Measurements from ENCODE around the gene GNPTG. TPM values are rescaled to one million over a fixed set of nuclear protein-coding genes. Genes with fewer than 3 reads are reported as not detected.
A peak's percentile ranks its signal among the peaks of the same experiment; 100 is the strongest.

The GNPTG gene
- total RNA-seq, 1 experiment from 2014 or later = 29.4 TPM

- Mint-ChIP-seq H3K27ac (peak overlapping the region in 1 of 3 experiments; percentile 44; a peak in 1 of 7 replicates), H3K4me1 (no peaks in the 10 kb centered on the region), H3K27me3 (ENCODE audit: low read depth) (no peaks in the 10 kb centered on the region), H3K9me3 (no peaks in the 10 kb centered on the region), H3K4me3 (no peak overlapping the region), H3K36me3 (ENCODE audit: insufficient read depth in 1 of 3, low read depth in 3 of 3) (peaks cover 2 to 19% (median 19%) of the 10 kb centered on the region in 3 experiments; a peak in 4 of 7 replicates)
- H2BK5ac ChIP-seq (ENCODE audit: insufficient read length, low read length) = no peak overlapping the region
- H2AK5ac ChIP-seq (ENCODE audit: insufficient read length, low read length) = no peak overlapping the region
- no peak overlapping the region for H3K27ac ChIP-seq (ENCODE audit: insufficient read length, low read depth, low read length)
- no peak overlapping the region for H3K4ac ChIP-seq (ENCODE audit: low read depth, low read length)
- no peaks in the 10 kb centered on the region for H3K4me1 ChIP-seq (ENCODE audit: insufficient read depth, low read length)
- H4K8ac ChIP-seq (replicated peaks; ENCODE audit: insufficient read length, low read depth, low read length) = no peak overlapping the region
- H3K4me2 ChIP-seq (ENCODE audit: insufficient read depth, insufficient read length, low read length) = no peak overlapping the region
- H4K91ac ChIP-seq (ENCODE audit: insufficient read length, low read depth, low read length) = no peak overlapping the region
- no peak overlapping the region for H3T11ph ChIP-seq (ENCODE audit: low read length)
- no peaks in the 10 kb centered on the region for H3K27me3 ChIP-seq (ENCODE audit: insufficient read depth, low read length)
- H3K23me2 ChIP-seq (ENCODE audit: insufficient read length, low read depth, low read length, poor library complexity, severe bottlenecking) = no peaks in the 10 kb centered on the region
- H3K14ac ChIP-seq (ENCODE audit: insufficient read depth, low read length) = no peak overlapping the region
- no peak for TF ChIP-seq CTCF (conservative IDR thresholded peaks at IDR 0.05)
- no peak overlapping the region for H3K18ac ChIP-seq (ENCODE audit: insufficient read length, low read depth, low read length)
- H2BK15ac ChIP-seq (ENCODE audit: low read depth, low read length) = no peak overlapping the region
- H2AFZ ChIP-seq (ENCODE audit: low read length) = no peak overlapping the region
- H3K56ac ChIP-seq (ENCODE audit: insufficient read length, low read depth, low read length) = no peak overlapping the region
- H4K20me1 ChIP-seq (ENCODE audit: control insufficient read depth, insufficient read depth, insufficient read length) = no peaks in the 10 kb centered on the region
- H3K9me3 ChIP-seq (ENCODE audit: control insufficient read depth, low read depth, low read length) = no peaks in the 10 kb centered on the region
- no peak overlapping the region for H3K9ac ChIP-seq (ENCODE audit: extremely low read depth, insufficient read length, low read length)
- H2BK12ac ChIP-seq (ENCODE audit: insufficient read length, low read depth, low read length) = no peak overlapping the region
- no peak overlapping the region for H4K5ac ChIP-seq (ENCODE audit: insufficient read length, low read depth, low read length)
- H3K23ac ChIP-seq (ENCODE audit: insufficient read length, low read depth, low read length) = no peak overlapping the region
- no peak overlapping the region for H2BK20ac ChIP-seq (ENCODE audit: low read depth, low read length, poor library complexity, severe bottlenecking)
- no peaks in the 10 kb centered on the region for H3K79me2 ChIP-seq (ENCODE audit: insufficient read depth, low read length)
- DNase-seq = no peak
- no CpG with 5 or more reads among the region's 28 CpGs for WGBS (ENCODE audit: extremely low coverage, insufficient read length, low lambda C conversion rate)
- H2BK120ac ChIP-seq (ENCODE audit: low read depth, low read length, poor library complexity, severe bottlenecking) = no peak overlapping the region
- no peaks in the 10 kb centered on the region for H3K79me1 ChIP-seq (ENCODE audit: insufficient read depth, low read depth, low read length, poor library complexity, severe bottlenecking)
These were observed 38.6 kb downstream of the GNPTG start for GRCh38 chr16:1390239-1390779.
